ENCODE data around the gene ACCS. TPM values are rescaled to one million over a fixed set of nuclear protein-coding genes. Genes with fewer than 3 reads are reported as not detected.

The ACCS gene
- total RNA-seq = 1 to 10 TPM; 8.7 to 9.0 TPM

- DNase-seq = peak; percentile 93
- ChIA-PET POLR2A (interaction anchor here (0.6 kb wide), 1 partner anchor 292 kb away, joined by 3 read pairs; no protein-coding TSS in a partner anchor), CTCF (interaction anchor here (1.1 to 2.2 kb wide), 5 partner anchors 20 to 40 kb away, joined by 3 to 10 read pairs (median 7); no protein-coding TSS in a partner anchor)
- Mint-ChIP-seq H3K9me3 (ENCODE audit: insufficient read depth) (no peaks in the 10 kb centered on the region), H3K4me1 (ENCODE audit: low read depth) (peaks cover 26% of the 10 kb centered on the region), H3K4me3 (peak within 1 kb of the TSS; percentile 82), H3K27me3 (ENCODE audit: low read depth) (peaks cover 6% of the 10 kb centered on the region), H3K36me3 (ENCODE audit: low read depth) (no peaks in the 10 kb centered on the region), H3K27ac (peak within 1 kb of the TSS; percentile 87)
- ATAC-seq = peak; percentile 97
Observed at GRCh38 chr11:44065841-44066731, at the start of gene ACCS. ACCS (plus strand) TSS chr11:44066270; CDS start chr11:44067628, 1,358 bp downstream.

- CTCF ChIA-PET = interaction anchor here (1.2 kb wide), 1 partner anchor 79 kb away, joined by 3 read pairs; the partner anchor contains the start of gene EXT2
- no peaks in the 10 kb centered on the region for H3K36me3 Mint-ChIP-seq (ENCODE audit: low read depth)
- DNase-seq (no peak), ATAC-seq (no peak)
- no peak overlapping the region for H3K27ac Mint-ChIP-seq
- H3K27me3 Mint-ChIP-seq (ENCODE audit: low read depth) = peaks cover 22% of the 10 kb centered on the region
- no peaks in the 10 kb centered on the region for H3K4me1 Mint-ChIP-seq (ENCODE audit: low read depth)
- no peak overlapping the region for H3K4me3 Mint-ChIP-seq
- POLR2A ChIA-PET = no interaction called here
- no peaks in the 10 kb centered on the region for H3K9me3 Mint-ChIP-seq (ENCODE audit: insufficient read depth)
Observed at GRCh38 chr11:44016546-44017442, 49.3 kb upstream of the ACCS start.

GRCh38 chr11:44017443-44018126 is 48.5 kb upstream of the ACCS start:
- Mint-ChIP-seq H3K4me3 (no peak overlapping the region), H3K9me3 (ENCODE audit: insufficient read depth) (no peaks in the 10 kb centered on the region), H3K4me1 (ENCODE audit: low read depth) (no peaks in the 10 kb centered on the region), H3K36me3 (ENCODE audit: low read depth) (no peaks in the 10 kb centered on the region), H3K27ac (no peak overlapping the region), H3K27me3 (ENCODE audit: low read depth) (peaks cover 29% of the 10 kb centered on the region)
- ATAC-seq (no peak), DNase-seq (no peak)
- ChIA-PET POLR2A (no interaction called here), CTCF (interaction anchor here (1.2 kb wide), 1 partner anchor 78 kb away, joined by 3 read pairs; the partner anchor contains the start of gene EXT2)

- Mint-ChIP-seq H3K9me3 (ENCODE audit: insufficient read depth) (no peaks in the 10 kb centered on the region), H3K4me1 (ENCODE audit: low read depth) (no peaks in the 10 kb centered on the region), H3K27me3 (ENCODE audit: low read depth) (peaks cover 30% of the 10 kb centered on the region), H3K4me3 (no peak overlapping the region), H3K36me3 (ENCODE audit: low read depth) (no peaks in the 10 kb centered on the region), H3K27ac (no peak overlapping the region)
- no peak for DNase-seq
- POLR2A ChIA-PET = no interaction called here
- no peak for ATAC-seq
- CTCF ChIA-PET = no interaction called here
Observed at GRCh38 chr11:44018127-44018521, 47.9 kb upstream of the ACCS start.

- Mint-ChIP-seq H3K4me1 (ENCODE audit: low read depth) (no peaks in the 10 kb centered on the region), H3K27ac (no peak overlapping the region), H3K4me3 (no peak overlapping the region), H3K27me3 (ENCODE audit: low read depth) (peaks cover 32% of the 10 kb centered on the region), H3K36me3 (ENCODE audit: low read depth) (no peaks in the 10 kb centered on the region), H3K9me3 (ENCODE audit: insufficient read depth) (no peaks in the 10 kb centered on the region)
- DNase-seq (no peak), ATAC-seq (no peak)
- POLR2A ChIA-PET = no interaction called here
- CTCF ChIA-PET = no interaction called here
Observed at GRCh38 chr11:44018829-44019228, 47.2 kb upstream of the ACCS start.

GRCh38 chr11:44024977-44025376 is 41.1 kb upstream of the ACCS start:
- no peak overlapping the region for H3K4me3 Mint-ChIP-seq
- no peaks in the 10 kb centered on the region for H3K9me3 Mint-ChIP-seq (ENCODE audit: insufficient read depth)
- no peak overlapping the region for H3K27ac Mint-ChIP-seq
- no peaks in the 10 kb centered on the region for H3K36me3 Mint-ChIP-seq (ENCODE audit: low read depth)
- ChIA-PET POLR2A (no interaction called here), CTCF (no interaction called here)
- H3K4me1 Mint-ChIP-seq (ENCODE audit: low read depth) = no peaks in the 10 kb centered on the region
- DNase-seq (no peak), ATAC-seq (no peak)
- peaks cover 40% of the 10 kb centered on the region for H3K27me3 Mint-ChIP-seq (ENCODE audit: low read depth)

GRCh38 chr11:44025727-44026126 is 40.3 kb upstream of the ACCS start:
- no peaks in the 10 kb centered on the region for H3K9me3 Mint-ChIP-seq (ENCODE audit: insufficient read depth)
- H3K27ac Mint-ChIP-seq = no peak overlapping the region
- H3K4me1 Mint-ChIP-seq (ENCODE audit: low read depth) = no peaks in the 10 kb centered on the region
- ChIA-PET POLR2A (no interaction called here), CTCF (no interaction called here)
- no peaks in the 10 kb centered on the region for H3K36me3 Mint-ChIP-seq (ENCODE audit: low read depth)
- ATAC-seq = no peak
- H3K4me3 Mint-ChIP-seq = no peak overlapping the region
- DNase-seq = no peak
- peaks cover 39% of the 10 kb centered on the region for H3K27me3 Mint-ChIP-seq (ENCODE audit: low read depth)

GRCh38 chr11:44028401-44028800 is 37.7 kb upstream of the ACCS start:
- POLR2A ChIA-PET = interaction anchor here (0.6 kb wide), 1 partner anchor 209 kb away, joined by 3 read pairs; no protein-coding TSS in a partner anchor
- no peaks in the 10 kb centered on the region for H3K9me3 Mint-ChIP-seq (ENCODE audit: insufficient read depth)
- DNase-seq (no peak), ATAC-seq (no peak)
- CTCF ChIA-PET = no interaction called here
- peaks cover 26% of the 10 kb centered on the region for H3K27me3 Mint-ChIP-seq (ENCODE audit: low read depth)
- no peaks in the 10 kb centered on the region for H3K36me3 Mint-ChIP-seq (ENCODE audit: low read depth)
- H3K4me3 Mint-ChIP-seq = no peak overlapping the region
- H3K27ac Mint-ChIP-seq = no peak overlapping the region
- no peaks in the 10 kb centered on the region for H3K4me1 Mint-ChIP-seq (ENCODE audit: low read depth)

- Mint-ChIP-seq H3K36me3 (ENCODE audit: low read depth) (no peaks in the 10 kb centered on the region), H3K9me3 (ENCODE audit: insufficient read depth) (no peaks in the 10 kb centered on the region), H3K27me3 (ENCODE audit: low read depth) (peaks cover 23% of the 10 kb centered on the region), H3K4me3 (no peak overlapping the region), H3K27ac (no peak overlapping the region), H3K4me1 (ENCODE audit: low read depth) (no peaks in the 10 kb centered on the region)
- POLR2A ChIA-PET = no interaction called here
- CTCF ChIA-PET = no interaction called here
- no peak for DNase-seq
- no peak for ATAC-seq
Observed at GRCh38 chr11:44028816-44029506, 37.1 kb upstream of the ACCS start.

GRCh38 chr11:44029507-44029845 is 36.6 kb upstream of the ACCS start:
- Mint-ChIP-seq H3K27ac (no peak overlapping the region), H3K9me3 (ENCODE audit: insufficient read depth) (no peaks in the 10 kb centered on the region), H3K27me3 (ENCODE audit: low read depth) (peaks cover 20% of the 10 kb centered on the region), H3K36me3 (ENCODE audit: low read depth) (no peaks in the 10 kb centered on the region), H3K4me1 (ENCODE audit: low read depth) (no peaks in the 10 kb centered on the region), H3K4me3 (no peak overlapping the region)
- ATAC-seq = no peak
- ChIA-PET POLR2A (no interaction called here), CTCF (no interaction called here)
- DNase-seq = no peak
